ENCODE measurements around the gene SLC26A8. TPM values are rescaled to one million over a fixed set of nuclear protein-coding genes. Genes with fewer than 3 reads are reported as not detected.

The SLC26A8 gene
- total RNA-seq, 1 experiment from 2014 or later, result 0.09 TPM

DNA sequence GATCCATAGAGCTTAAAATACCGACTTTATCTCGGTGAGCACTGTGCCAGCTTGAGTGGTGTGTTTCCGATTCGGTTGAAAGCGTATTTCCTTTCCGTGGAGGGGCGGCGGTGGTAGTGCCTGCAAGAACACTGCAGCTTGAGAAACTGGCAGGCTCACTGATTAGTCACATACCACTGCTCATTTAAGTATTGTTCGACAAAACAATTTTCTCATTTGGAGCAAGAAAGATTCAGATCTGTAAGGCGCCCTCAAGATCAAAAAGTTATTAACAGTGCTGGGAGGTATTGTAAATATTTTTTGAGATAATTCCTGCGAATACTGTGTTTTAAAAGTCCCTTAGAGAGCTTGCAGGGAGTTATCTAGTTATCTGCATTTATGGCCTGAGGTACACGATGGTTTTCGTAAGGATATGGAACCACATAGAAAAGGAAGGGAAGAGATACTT lies 4.5 kb upstream of the SLC26A8 start:
- Histone ChIP-seq H3K14ac (ENCODE audit: insufficient read depth, low read length) (no peak overlapping the region), H3K9me3 (ENCODE audit: control insufficient read depth, low read depth, low read length) (no peaks in the 10 kb centered on the region), H4K5ac (ENCODE audit: insufficient read length, low read depth, low read length) (no peak overlapping the region), H2AK5ac (ENCODE audit: insufficient read length, low read length) (no peak overlapping the region), H2BK15ac (ENCODE audit: low read depth, low read length) (no peak overlapping the region), H3K23ac (ENCODE audit: insufficient read length, low read depth, low read length) (no peak overlapping the region), H2AFZ (ENCODE audit: low read length) (no peak overlapping the region), H4K91ac (ENCODE audit: insufficient read length, low read depth, low read length) (no peak overlapping the region), H3K4me1 (ENCODE audit: insufficient read depth, low read length) (no peaks in the 10 kb centered on the region; the same call in 1 of the 2 replicates), H3K79me1 (ENCODE audit: insufficient read depth, low read depth, low read length, poor library complexity, severe bottlenecking) (no peaks in the 10 kb centered on the region), H2BK120ac (ENCODE audit: low read depth, low read length, poor library complexity, severe bottlenecking) (no peak overlapping the region), H3K27me3 (ENCODE audit: insufficient read depth, low read length) (no peaks in the 10 kb centered on the region), H3K23me2 (ENCODE audit: insufficient read length, low read depth, low read length, poor library complexity, severe bottlenecking) (peaks cover 8% of the 10 kb centered on the region), H2BK5ac (ENCODE audit: insufficient read length, low read length) (no peak overlapping the region), H3K79me2 (ENCODE audit: insufficient read depth, low read length) (peaks cover 10% of the 10 kb centered on the region; the same call in 1 of the 2 replicates), H3K4me2 (ENCODE audit: insufficient read depth, insufficient read length, low read length) (peak overlapping the region; percentile 93), H3K4ac (ENCODE audit: low read depth, low read length) (no peak overlapping the region), H2BK20ac (ENCODE audit: low read depth, low read length, poor library complexity, severe bottlenecking) (no peak overlapping the region), H3K9ac (ENCODE audit: extremely low read depth, insufficient read length, low read length) (peak overlapping the region; percentile 59), H3K56ac (ENCODE audit: insufficient read length, low read depth, low read length) (no peak overlapping the region), H3K27ac (ENCODE audit: insufficient read length, low read depth, low read length) (no peak overlapping the region), H3T11ph (ENCODE audit: low read length) (no peak overlapping the region), H3K18ac (ENCODE audit: insufficient read length, low read depth, low read length) (no peak overlapping the region), H4K20me1 (ENCODE audit: control insufficient read depth, insufficient read depth, insufficient read length) (no peaks in the 10 kb centered on the region), H2BK12ac (ENCODE audit: insufficient read length, low read depth, low read length) (no peak overlapping the region), H4K8ac (replicated peaks; ENCODE audit: insufficient read length, low read depth, low read length) (no peak overlapping the region)
- Mint-ChIP-seq H3K36me3 (ENCODE audit: insufficient read depth in 1 of 3, low read depth in 3 of 3) (peaks cover 0 to 3% (median 0%) of the 10 kb centered on the region in 3 experiments; a peak in 2 of 7 replicates), H3K4me3 (peak overlapping the region; percentile 86 to 95), H3K9me3 (no peaks in the 10 kb centered on the region), H3K27ac (peak overlapping the region in 2 of 3 experiments; percentile 89 to 95; a peak in 4 of 7 replicates), H3K27me3 (ENCODE audit: low read depth) (peaks cover 3% of the 10 kb centered on the region; the same call in 1 of the 2 replicates), H3K4me1 (peaks cover 39 to 44% of the 10 kb centered on the region in 2 experiments)
- DNase-seq, result no peak
- no CpG with 5 or more reads among the region's 13 CpGs for WGBS (ENCODE audit: extremely low coverage, insufficient read length, low lambda C conversion rate)
- TF ChIP-seq, protein P1, sequence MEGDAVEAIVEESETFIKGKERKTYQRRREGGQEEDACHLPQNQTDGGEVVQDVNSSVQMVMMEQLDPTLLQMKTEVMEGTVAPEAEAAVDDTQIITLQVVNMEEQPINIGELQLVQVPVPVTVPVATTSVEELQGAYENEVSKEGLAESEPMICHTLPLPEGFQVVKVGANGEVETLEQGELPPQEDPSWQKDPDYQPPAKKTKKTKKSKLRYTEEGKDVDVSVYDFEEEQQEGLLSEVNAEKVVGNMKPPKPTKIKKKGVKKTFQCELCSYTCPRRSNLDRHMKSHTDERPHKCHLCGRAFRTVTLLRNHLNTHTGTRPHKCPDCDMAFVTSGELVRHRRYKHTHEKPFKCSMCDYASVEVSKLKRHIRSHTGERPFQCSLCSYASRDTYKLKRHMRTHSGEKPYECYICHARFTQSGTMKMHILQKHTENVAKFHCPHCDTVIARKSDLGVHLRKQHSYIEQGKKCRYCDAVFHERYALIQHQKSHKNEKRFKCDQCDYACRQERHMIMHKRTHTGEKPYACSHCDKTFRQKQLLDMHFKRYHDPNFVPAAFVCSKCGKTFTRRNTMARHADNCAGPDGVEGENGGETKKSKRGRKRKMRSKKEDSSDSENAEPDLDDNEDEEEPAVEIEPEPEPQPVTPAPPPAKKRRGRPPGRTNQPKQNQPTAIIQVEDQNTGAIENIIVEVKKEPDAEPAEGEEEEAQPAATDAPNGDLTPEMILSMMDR (conservative IDR thresholded peaks at IDR 0.05), result no peak
